ENCODE data around the gene MCM8. TPM values are rescaled to one million over a fixed set of nuclear protein-coding genes. Genes with fewer than 3 reads are reported as not detected.

MCM8 gene
- total and polyA plus RNA-seq, 2 experiments from 2014 or later, result 10.6 to 30.4 TPM

GRCh38 chr20:6026051-6026450 lies 75.6 kb downstream of the MCM8 start (continued):
- TF ChIP-seq STAT1 (IDR thresholded peaks at IDR 0.05; ENCODE audit: unreplicated experiment) (no peak), EZH2phosphoT487 (IDR thresholded peaks at IDR 0.05; ENCODE audit: unreplicated experiment) (no peak), POLR2AphosphoS5 (IDR thresholded peaks at IDR 0.05; ENCODE audit: low read depth) (no peak), REST (IDR thresholded peaks at IDR 0.05; ENCODE audit: unreplicated experiment) (no peak), NANOG (IDR thresholded peaks at IDR 0.05; ENCODE audit: borderline replicate concordance) (no peak), CTCF (conservative IDR thresholded peaks at IDR 0.05; ENCODE audit: low read depth in 2 of 2) (no peak), CREB1 (CRISPR knock-in tag; IDR thresholded peaks at IDR 0.05; ENCODE audit: low read depth) (no peak)

- TF ChIP-seq NANOG (IDR thresholded peaks at IDR 0.05; ENCODE audit: borderline replicate concordance) (no peak), STAT1 (IDR thresholded peaks at IDR 0.05; ENCODE audit: unreplicated experiment) (no peak)
- Histone ChIP-seq H4K20me1 (replicated peaks; ENCODE audit: insufficient read depth) (peaks cover 28% of the 10 kb centered on the region), H3K9me2 (ENCODE audit: insufficient read depth) (no peaks in the 10 kb centered on the region), H3K79me2 (replicated peaks; ENCODE audit: insufficient read depth) (peaks cover 6% of the 10 kb centered on the region; the same call in 1 of the 2 replicates), H3K27me3 (ENCODE audit: insufficient read depth) (no peaks in the 10 kb centered on the region), H3K36me3 (ENCODE audit: insufficient read depth) (peaks cover 3% of the 10 kb centered on the region; the same call in 1 of the 2 replicates), H3K4me2 (no peak overlapping the region), H3F3A (replicated peaks; ENCODE audit: low read depth) (no peaks in the 10 kb centered on the region), H2AFZ (no peak overlapping the region), H3K4me3 (no peak overlapping the region), H3K4me1 (ENCODE audit: insufficient read depth) (no peaks in the 10 kb centered on the region), H3K27ac (ENCODE audit: low read depth) (no peak overlapping the region)
- Mint-ChIP-seq H3K4me3 (no peak overlapping the region), H3K4me1 (no peaks in the 10 kb centered on the region; the same call in 2 of the 3 replicates), H3K27me3 (ENCODE audit: insufficient read depth, low read depth, poor library complexity) (no peaks in the 10 kb centered on the region), H3K9me3 (peaks cover 15% of the 10 kb centered on the region; the same call in 2 of the 3 replicates), H3K36me3 (ENCODE audit: low read depth) (peaks cover 25% of the 10 kb centered on the region), H3K27ac (no peak overlapping the region)
- DNase-seq (ENCODE audit: low spot score) (no peak), ATAC-seq (no peak)
These were observed 78.4 kb downstream of the MCM8 start for GRCh38 chr20:6028818-6029217.

GRCh38 chr20:6029538-6029937 lies 79.1 kb downstream of the MCM8 start:
- H3F3A ChIP-seq (replicated peaks; ENCODE audit: low read depth), result no peaks in the 10 kb centered on the region
- Mint-ChIP-seq H3K4me1 (no peaks in the 10 kb centered on the region; the same call in 2 of the 3 replicates), H3K4me3 (no peak overlapping the region), H3K27ac (no peak overlapping the region), H3K27me3 (ENCODE audit: insufficient read depth, low read depth, poor library complexity) (no peaks in the 10 kb centered on the region), H3K9me3 (peaks cover 11% of the 10 kb centered on the region; the same call in 2 of the 3 replicates), H3K36me3 (ENCODE audit: low read depth) (peaks cover 20% of the 10 kb centered on the region)
- no peaks in the 10 kb centered on the region for H3K4me1 ChIP-seq (ENCODE audit: insufficient read depth)
- H3K4me3 ChIP-seq, result no peak overlapping the region
- peaks cover 6% of the 10 kb centered on the region; the same call in 1 of the 2 replicates for H3K79me2 ChIP-seq (replicated peaks; ENCODE audit: insufficient read depth)
- DNase-seq (ENCODE audit: low spot score) (no peak), ATAC-seq (no peak)
- H3K4me2 ChIP-seq, result no peak overlapping the region
- no peaks in the 10 kb centered on the region for H3K9me2 ChIP-seq (ENCODE audit: insufficient read depth)
- peaks cover 6% of the 10 kb centered on the region for H3K36me3 ChIP-seq (ENCODE audit: insufficient read depth)
- H3K27ac ChIP-seq (ENCODE audit: low read depth), result no peak overlapping the region
- H2AFZ ChIP-seq, result no peak overlapping the region
- H3K27me3 ChIP-seq (ENCODE audit: insufficient read depth), result no peaks in the 10 kb centered on the region
- peaks cover 28% of the 10 kb centered on the region for H4K20me1 ChIP-seq (replicated peaks; ENCODE audit: insufficient read depth)
- TF ChIP-seq EZH2 (IDR thresholded peaks at IDR 0.05; ENCODE audit: low read depth, unreplicated experiment), result no peak
- no peak for TF ChIP-seq ZNF331 (CRISPR knock-in tag; IDR thresholded peaks at IDR 0.05; ENCODE audit: low read depth)

Measured in GM23338 (cell line).